Measurements from ENCODE around the gene DLEC1.

DNA sequence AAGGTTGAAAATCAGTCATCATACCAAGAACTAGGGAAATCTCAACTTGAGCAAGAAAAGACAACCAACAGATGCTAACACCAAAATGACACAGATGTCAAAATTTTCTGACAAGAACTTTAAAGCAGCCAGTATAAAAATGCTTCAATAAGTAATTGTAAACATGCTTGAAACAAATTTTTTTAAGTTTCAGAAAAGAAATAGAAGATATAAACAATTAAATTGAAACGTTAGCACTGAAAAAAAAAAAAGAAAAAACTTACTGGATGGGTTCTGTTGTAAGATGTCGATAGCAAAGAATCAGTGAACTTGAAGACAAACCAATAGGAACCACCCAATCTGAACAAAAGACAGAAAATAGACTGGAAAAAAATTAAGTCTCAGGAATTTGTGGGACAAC, 107.5 kb downstream of the DLEC1 start:
- TF ChIP-seq CTCF (IDR thresholded peaks at IDR 0.05) = no peak
- no peak for TF ChIP-seq POLR2A (IDR thresholded peaks at IDR 0.05)
- no peak for TF ChIP-seq EP300 (IDR thresholded peaks at IDR 0.05)

Data from tibial nerve (tissue), 4 donors.